Neutrophil (primary cell): ENCODE data around the gene STK32C.

Experiments
- H3K27ac ChIP-seq: fragments of 200-600 bp; sonication (generic); 2 replicates; pipeline ENCODE4 v1.5.1; 2016; ENCODE audit warnings: mild to moderate bottlenecking, moderate library complexity
- H3K27me3 ChIP-seq: fragments of 200-600 bp; sonication (generic); 2 replicates; pipeline ENCODE4 v1.6.0; 2016; ENCODE audit warnings: mild to moderate bottlenecking
- H3K36me3 ChIP-seq: fragments of 200-600 bp; sonication (generic); 2 replicates; pipeline ENCODE4 v1.5.1; 2017
- H3K4me1 ChIP-seq, 2 experiments: fragments of 200-600 bp in 1 of 2; sonication (generic) in 1 of 2; 1 replicate in 1 of 2; 2 replicates in 1 of 2; pipeline versions ENCODE4 v1.5.1 to v1.6.1; 2013 to 2016; ENCODE audit warnings: low read depth in 1 of 2, low read length in 1 of 2, mild to moderate bottlenecking in 1 of 2, moderate library complexity in 1 of 2; ENCODE audit not compliant: control insufficient read depth in 1 of 2, insufficient read depth in 1 of 2
- H3K4me3 ChIP-seq, 2 experiments: fragments of 200-600 bp in 1 of 2; sonication (generic) in 1 of 2; 1 replicate in 1 of 2; 2 replicates in 1 of 2; pipeline ENCODE4 v1.5.1; 2013 to 2016; ENCODE audit warnings: low read depth in 1 of 2, low read length in 1 of 2, mild to moderate bottlenecking in 1 of 2, moderate library complexity in 1 of 2
- H3K9me3 ChIP-seq: fragments of 200-600 bp; sonication (generic); 2 replicates; pipeline ENCODE4 v1.5.1; 2016
- CTCF ChIP-seq: fragments of 200-600 bp; sonication (generic); IDR thresholded peaks from 2 replicates; pipeline ENCODE4 v1.5.1; 2016; ENCODE audit warnings: antibody characterized with exemption

Gene STK32C

GRCh38 chr10:132305654-132306342 lies 2.0 kb downstream of the STK32C start:
- no peak for TF ChIP-seq CTCF
- Histone ChIP-seq H3K27ac (no peak overlapping the region), H3K36me3 (no peaks in the 10 kb centered on the region), H3K27me3 (peaks cover 86% of the 10 kb centered on the region), H3K4me1 (peaks cover 13 to 23% of the 10 kb centered on the region in 2 experiments), H3K9me3 (no peaks in the 10 kb centered on the region), H3K4me3 (no peak overlapping the region)

- TF ChIP-seq CTCF = no peak
- Histone ChIP-seq H3K27me3 (peaks cover 77% of the 10 kb centered on the region), H3K36me3 (no peaks in the 10 kb centered on the region), H3K4me1 (peaks cover 13 to 23% of the 10 kb centered on the region in 2 experiments), H3K27ac (no peak overlapping the region), H3K4me3 (no peak overlapping the region), H3K9me3 (no peaks in the 10 kb centered on the region)
Measured at GRCh38 chr10:132304756-132305509, 2.8 kb downstream of the STK32C start.

- Histone ChIP-seq H3K9me3 (no peaks in the 10 kb centered on the region), H3K27ac (no peak overlapping the region), H3K36me3 (no peaks in the 10 kb centered on the region), H3K4me3 (no peak overlapping the region), H3K4me1 (peaks cover 12 to 19% of the 10 kb centered on the region in 2 experiments), H3K27me3 (peaks cover 71% of the 10 kb centered on the region)
- no peak for TF ChIP-seq CTCF
Measured at GRCh38 chr10:132303361-132304115, 4.2 kb downstream of the STK32C start.

GRCh38 chr10:132302421-132303310 lies 5.1 kb downstream of the STK32C start:
- Histone ChIP-seq H3K36me3 (no peaks in the 10 kb centered on the region), H3K27me3 (peaks cover 70% of the 10 kb centered on the region), H3K4me3 (no peak overlapping the region), H3K9me3 (no peaks in the 10 kb centered on the region), H3K4me1 (peaks cover 8 to 13% of the 10 kb centered on the region in 2 experiments), H3K27ac (no peak overlapping the region)
- TF ChIP-seq CTCF = no peak
